Loucy (cell line): ENCODE data around the gene USP5.
A peak's percentile ranks its signal among the peaks of the same experiment; 100 is the strongest.

Source experiments
- H2AFZ ChIP-seq: fragments of 200-600 bp; sonication (generic); 2 replicates; pipeline ENCODE4 v1.6.0; 2016; ENCODE audit warnings: antibody characterized with exemption, mild to moderate bottlenecking, low read length, moderate library complexity
- H3F3A ChIP-seq: fragments of 200-600 bp; 2 replicates; pipeline ENCODE4 v1.6.0; 2016; ENCODE audit warnings: antibody characterized with exemption, low read depth, mild to moderate bottlenecking
- H3K27me3 ChIP-seq: fragments of 200-600 bp; sonication (generic); 2 replicates; pipeline ENCODE4 v1.6.1; 2014; ENCODE audit warnings: low read length, mild to moderate bottlenecking; ENCODE audit not compliant: insufficient read depth, poor library complexity, severe bottlenecking
- H3K36me3 ChIP-seq: fragments of 200-600 bp; sonication (generic); 2 replicates; pipeline ENCODE4 v1.6.1; 2016; ENCODE audit warnings: low read length; ENCODE audit not compliant: insufficient read depth
- H3K4me1 ChIP-seq: fragments of 200-600 bp; sonication (generic); 2 replicates; pipeline ENCODE4 v1.5.1; 2014; ENCODE audit warnings: low read length, mild to moderate bottlenecking; ENCODE audit not compliant: insufficient read depth, poor library complexity, severe bottlenecking
- H3K4me2 ChIP-seq: fragments of 200-600 bp; sonication (generic); 2 replicates; pipeline ENCODE4 v1.6.0; 2014; ENCODE audit warnings: antibody characterized with exemption, low read length, low read depth, mild to moderate bottlenecking; ENCODE audit not compliant: poor library complexity, severe bottlenecking
- H3K4me3 ChIP-seq: fragments of 200-600 bp; sonication (generic); 2 replicates; pipeline ENCODE4 v1.5.1; 2014; ENCODE audit warnings: low read length, mild to moderate bottlenecking, mixed read lengths; ENCODE audit not compliant: poor library complexity, severe bottlenecking
- H3K79me2 ChIP-seq: fragments of 200-600 bp; sonication (generic); 2 replicates; pipeline ENCODE4 v1.6.1; 2014; ENCODE audit warnings: low read length; ENCODE audit not compliant: insufficient read depth
- H3K9ac ChIP-seq: fragments of 200-600 bp; sonication (generic); 2 replicates; pipeline ENCODE4 v1.6.0; 2014; ENCODE audit warnings: mild to moderate bottlenecking, low read depth, low read length, moderate library complexity; ENCODE audit not compliant: poor library complexity, severe bottlenecking
- H3K9me2 ChIP-seq: fragments of 200-600 bp; sonication (generic); replicated peaks from 2 replicates; pipeline ENCODE4 v1.6.1; 2016; ENCODE audit warnings: low read depth, low read length, mixed read lengths
- H3K9me3 ChIP-seq: fragments of 200-600 bp; sonication (generic); 2 replicates; pipeline ENCODE4 v1.6.1; 2014; ENCODE audit warnings: mild to moderate bottlenecking, antibody characterized with exemption, low read length, low read depth; ENCODE audit not compliant: insufficient read depth
- H4K20me1 ChIP-seq: fragments of 200-600 bp; sonication (generic); 2 replicates; pipeline ENCODE4 v1.6.0; 2014; ENCODE audit warnings: antibody characterized with exemption, low read length, mild to moderate bottlenecking; ENCODE audit not compliant: insufficient read depth, poor library complexity, severe bottlenecking
- EZH2phosphoT487 ChIP-seq: fragments of 200-600 bp; IDR thresholded peaks from 2 replicates; pipeline ENCODE4 v1.6.1; 2018; ENCODE audit warnings: antibody characterized with exemption, mild to moderate bottlenecking, moderate library complexity, borderline replicate concordance
- TF ChIP-seq, protein P1 (sequence below): fragments of 200-600 bp; sonication (generic); conservative IDR thresholded peaks from 2 replicates; pipeline ENCODE4 v1.5.1; 2014; ENCODE audit warnings: mild to moderate bottlenecking, antibody characterized with exemption, low read length

The USP5 gene

DNA sequence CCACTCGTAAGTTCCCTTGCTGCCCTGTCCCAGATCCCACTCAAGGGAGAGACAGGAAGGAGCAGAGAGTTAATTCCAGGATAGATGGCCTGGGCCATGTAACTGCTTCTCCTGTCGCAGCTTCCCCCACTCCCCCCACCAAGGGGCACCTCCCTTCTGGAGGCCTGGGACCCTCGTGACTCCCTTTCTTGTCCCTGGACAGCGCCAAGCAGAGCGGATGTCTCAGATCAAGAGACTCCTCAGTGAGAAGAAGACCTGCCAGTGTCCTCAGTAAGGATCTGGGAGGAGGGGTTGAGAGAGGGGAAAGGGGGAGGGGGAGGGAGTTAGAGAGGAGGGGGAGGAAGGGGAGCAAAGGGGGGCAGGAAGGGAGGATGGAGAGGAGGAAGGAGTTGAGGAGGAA, 33.3 kb upstream of the USP5 start:
- Histone ChIP-seq H3K79me2 (no peaks in the 10 kb centered on the region), H3K4me2 (no peak overlapping the region), H4K20me1 (no peaks in the 10 kb centered on the region), H3K9ac (no peak overlapping the region), H3K36me3 (no peaks in the 10 kb centered on the region), H2AFZ (no peak overlapping the region), H3K4me1 (peaks cover 38% of the 10 kb centered on the region), H3K9me3 (no peaks in the 10 kb centered on the region), H3K4me3 (no peak overlapping the region), H3F3A (no peaks in the 10 kb centered on the region), H3K9me2 (no peaks in the 10 kb centered on the region), H3K27me3 (no peaks in the 10 kb centered on the region)
- no peak for TF ChIP-seq EZH2phosphoT487
- TF ChIP-seq, protein P1, sequence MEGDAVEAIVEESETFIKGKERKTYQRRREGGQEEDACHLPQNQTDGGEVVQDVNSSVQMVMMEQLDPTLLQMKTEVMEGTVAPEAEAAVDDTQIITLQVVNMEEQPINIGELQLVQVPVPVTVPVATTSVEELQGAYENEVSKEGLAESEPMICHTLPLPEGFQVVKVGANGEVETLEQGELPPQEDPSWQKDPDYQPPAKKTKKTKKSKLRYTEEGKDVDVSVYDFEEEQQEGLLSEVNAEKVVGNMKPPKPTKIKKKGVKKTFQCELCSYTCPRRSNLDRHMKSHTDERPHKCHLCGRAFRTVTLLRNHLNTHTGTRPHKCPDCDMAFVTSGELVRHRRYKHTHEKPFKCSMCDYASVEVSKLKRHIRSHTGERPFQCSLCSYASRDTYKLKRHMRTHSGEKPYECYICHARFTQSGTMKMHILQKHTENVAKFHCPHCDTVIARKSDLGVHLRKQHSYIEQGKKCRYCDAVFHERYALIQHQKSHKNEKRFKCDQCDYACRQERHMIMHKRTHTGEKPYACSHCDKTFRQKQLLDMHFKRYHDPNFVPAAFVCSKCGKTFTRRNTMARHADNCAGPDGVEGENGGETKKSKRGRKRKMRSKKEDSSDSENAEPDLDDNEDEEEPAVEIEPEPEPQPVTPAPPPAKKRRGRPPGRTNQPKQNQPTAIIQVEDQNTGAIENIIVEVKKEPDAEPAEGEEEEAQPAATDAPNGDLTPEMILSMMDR = no peak

DNA sequence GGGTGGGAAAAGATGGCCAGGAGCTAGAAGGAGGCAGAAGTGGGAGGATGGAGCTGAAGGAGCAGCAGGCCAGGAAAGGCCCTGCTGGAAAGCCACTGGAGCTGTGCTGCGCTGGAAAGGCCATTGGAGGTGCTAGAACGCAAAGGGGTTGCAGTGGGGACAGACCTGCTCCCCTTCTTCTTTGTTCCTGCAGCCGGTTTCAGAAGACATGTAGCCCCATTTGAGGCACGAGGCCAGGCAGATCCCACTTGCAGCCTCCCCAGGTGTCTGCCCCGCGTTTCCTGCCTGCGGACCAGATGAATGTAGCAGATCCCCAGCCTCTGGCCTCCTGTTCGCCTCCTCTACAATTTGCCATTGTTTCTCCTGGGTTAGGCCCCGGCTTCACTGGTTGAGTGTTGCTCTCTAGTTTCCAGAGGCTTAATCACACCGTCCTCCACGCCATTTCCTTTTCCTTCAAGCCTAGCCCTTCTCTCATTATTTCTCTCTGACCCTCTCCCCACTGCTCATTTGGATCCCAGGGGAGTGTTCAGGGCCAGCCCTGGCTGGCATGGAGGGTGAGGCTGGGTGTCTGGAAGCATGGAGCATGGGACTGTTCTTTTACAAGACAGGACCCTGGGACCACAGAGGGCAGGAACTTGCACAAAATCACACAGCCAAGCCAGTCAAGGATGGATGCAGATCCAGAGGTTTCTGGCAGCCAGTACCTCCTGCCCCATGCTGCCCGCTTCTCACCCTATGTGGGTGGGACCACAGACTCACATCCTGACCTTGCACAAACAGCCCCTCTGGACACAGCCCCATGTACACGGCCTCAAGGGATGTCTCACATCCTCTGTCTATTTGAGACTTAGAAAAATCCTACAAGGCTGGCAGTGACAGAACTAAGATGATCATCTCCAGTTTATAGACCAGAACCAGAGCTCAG, 32.6 kb upstream of the USP5 start:
- Histone ChIP-seq H3K9me2 (no peaks in the 10 kb centered on the region), H3K79me2 (no peaks in the 10 kb centered on the region), H3K9me3 (no peaks in the 10 kb centered on the region), H2AFZ (no peak overlapping the region), H3K4me2 (no peak overlapping the region), H3K4me1 (peaks cover 38% of the 10 kb centered on the region), H3F3A (no peaks in the 10 kb centered on the region), H3K36me3 (no peaks in the 10 kb centered on the region), H4K20me1 (no peaks in the 10 kb centered on the region), H3K9ac (no peak overlapping the region), H3K4me3 (no peak overlapping the region), H3K27me3 (no peaks in the 10 kb centered on the region)
- TF ChIP-seq, protein P1 = no peak

DNA sequence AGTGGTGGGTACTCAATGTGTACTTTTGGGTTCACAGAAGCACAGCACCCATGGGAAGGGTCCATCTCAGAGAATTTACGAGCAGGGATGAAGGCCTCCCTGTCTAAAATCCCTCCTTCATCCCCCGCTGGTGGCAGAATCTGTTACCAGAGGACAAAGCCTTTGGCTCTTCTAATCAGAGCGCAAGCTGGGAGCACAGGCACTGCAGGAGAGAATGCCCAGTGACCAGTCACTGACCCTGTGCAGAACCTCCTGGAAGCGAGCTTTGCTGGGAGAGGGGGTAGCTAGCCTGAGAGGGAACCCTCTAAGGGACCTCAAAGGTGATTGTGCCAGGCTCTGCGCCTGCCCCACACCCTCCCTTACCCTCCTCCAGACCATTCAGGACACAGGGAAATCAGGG, 31.8 kb upstream of the USP5 start:
- H3K4me1 ChIP-seq = peaks cover 38% of the 10 kb centered on the region
- H3F3A ChIP-seq = no peaks in the 10 kb centered on the region
- H3K9me2 ChIP-seq = no peaks in the 10 kb centered on the region
- no peaks in the 10 kb centered on the region for H3K9me3 ChIP-seq
- H3K36me3 ChIP-seq = no peaks in the 10 kb centered on the region
- H3K4me2 ChIP-seq = no peak overlapping the region
- H3K4me3 ChIP-seq = no peak overlapping the region
- no peaks in the 10 kb centered on the region for H3K79me2 ChIP-seq
- H2AFZ ChIP-seq = no peak overlapping the region
- no peaks in the 10 kb centered on the region for H4K20me1 ChIP-seq
- TF ChIP-seq, protein P1 = no peak
- TF ChIP-seq EZH2phosphoT487 = no peak
- no peaks in the 10 kb centered on the region for H3K27me3 ChIP-seq
- H3K9ac ChIP-seq = peak overlapping the region; percentile 67
